Activated naive CD8-positive, alpha-beta T cell treated with anti-CD3 and anti-CD28 coated beads, Interleukin-2, amount 50 U/mL, for 24 hours (primary cell): ENCODE data around the gene PITX2.

Experiments
- ATAC-seq: fragments of 150-1000 bp; cut with Tn5 transposase; one replicate; pipeline ENCODE4 v1.10.0; 2021
- DNase-seq: peaks from one replicate; pipeline ENCODE4 v3.0.0; 2021
- H3K27ac Mint-ChIP-seq: one replicate; pipeline ENCODE4 v1.8.0; 2021; ENCODE audit warnings: mild to moderate bottlenecking, mixed read lengths
- H3K27me3 Mint-ChIP-seq: one replicate; pipeline ENCODE4 v1.8.0; 2021; ENCODE audit warnings: mixed read lengths
- H3K36me3 Mint-ChIP-seq: one replicate; pipeline ENCODE4 v1.8.0; 2021; ENCODE audit warnings: low read depth, mixed read lengths
- H3K4me1 Mint-ChIP-seq: one replicate; pipeline ENCODE4 v1.8.0; 2021; ENCODE audit warnings: mixed read lengths
- H3K4me3 Mint-ChIP-seq: one replicate; pipeline ENCODE4 v1.8.0; 2021; ENCODE audit warnings: mild to moderate bottlenecking, moderate library complexity, mixed read lengths
- H3K9me3 Mint-ChIP-seq: one replicate; pipeline ENCODE4 v1.8.0; 2021; ENCODE audit warnings: mixed read lengths

PITX2 gene

DNA sequence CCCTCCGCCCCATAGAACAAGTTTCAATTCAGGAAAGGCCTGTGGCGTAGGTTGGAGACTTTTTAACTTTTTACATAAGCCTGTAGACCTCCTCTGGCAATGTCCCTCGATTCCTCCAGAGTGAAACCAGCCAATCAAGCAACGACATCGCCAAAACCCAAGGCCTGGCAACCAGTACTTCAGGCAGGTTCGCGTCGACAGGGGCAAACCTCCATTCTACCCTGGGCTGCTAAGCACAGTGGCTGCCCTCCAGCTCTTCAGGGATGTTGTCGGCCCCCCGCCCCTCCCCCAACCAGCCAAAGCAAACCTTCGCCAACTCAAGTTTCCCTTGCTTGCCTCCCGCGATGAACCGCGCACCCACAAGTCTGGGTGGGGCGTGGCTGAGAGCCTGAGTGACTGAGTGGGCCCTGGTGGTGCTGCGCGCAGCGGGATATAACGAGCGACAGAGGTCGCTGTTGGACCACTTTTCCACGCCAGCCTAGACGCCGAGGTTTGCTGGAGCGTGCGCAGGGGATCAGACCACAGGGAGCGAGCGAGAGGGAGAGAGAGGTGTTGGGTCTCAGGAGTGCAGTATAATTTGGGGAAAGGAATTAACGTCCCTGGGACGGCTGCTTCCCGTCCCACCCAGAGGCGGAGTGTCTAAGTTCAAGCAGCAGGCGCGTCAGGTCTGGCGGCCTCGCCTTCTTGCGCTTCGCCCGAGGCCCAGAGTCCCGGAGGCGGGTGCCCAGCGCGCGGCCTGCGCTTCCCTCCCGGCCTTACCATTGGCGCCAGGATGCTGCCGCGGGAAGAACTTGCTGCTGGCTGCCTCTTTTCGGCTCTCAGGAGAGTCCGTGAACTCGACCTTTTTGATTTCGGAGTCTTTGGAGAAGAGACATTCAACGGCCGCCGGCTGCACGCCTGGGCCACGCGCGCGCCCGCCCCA, 9.0 kb upstream of the PITX2 start:
- Mint-ChIP-seq H3K4me3 (peak overlapping the region; percentile 52), H3K27ac (peak overlapping the region; percentile 61), H3K36me3 (peaks cover 5% of the 10 kb centered on the region), H3K27me3 (peaks cover 84% of the 10 kb centered on the region), H3K4me1 (peaks cover 18% of the 10 kb centered on the region), H3K9me3 (peaks cover 26% of the 10 kb centered on the region)
- ATAC-seq (peak; percentile 85), DNase-seq (peak; percentile 42)

DNA sequence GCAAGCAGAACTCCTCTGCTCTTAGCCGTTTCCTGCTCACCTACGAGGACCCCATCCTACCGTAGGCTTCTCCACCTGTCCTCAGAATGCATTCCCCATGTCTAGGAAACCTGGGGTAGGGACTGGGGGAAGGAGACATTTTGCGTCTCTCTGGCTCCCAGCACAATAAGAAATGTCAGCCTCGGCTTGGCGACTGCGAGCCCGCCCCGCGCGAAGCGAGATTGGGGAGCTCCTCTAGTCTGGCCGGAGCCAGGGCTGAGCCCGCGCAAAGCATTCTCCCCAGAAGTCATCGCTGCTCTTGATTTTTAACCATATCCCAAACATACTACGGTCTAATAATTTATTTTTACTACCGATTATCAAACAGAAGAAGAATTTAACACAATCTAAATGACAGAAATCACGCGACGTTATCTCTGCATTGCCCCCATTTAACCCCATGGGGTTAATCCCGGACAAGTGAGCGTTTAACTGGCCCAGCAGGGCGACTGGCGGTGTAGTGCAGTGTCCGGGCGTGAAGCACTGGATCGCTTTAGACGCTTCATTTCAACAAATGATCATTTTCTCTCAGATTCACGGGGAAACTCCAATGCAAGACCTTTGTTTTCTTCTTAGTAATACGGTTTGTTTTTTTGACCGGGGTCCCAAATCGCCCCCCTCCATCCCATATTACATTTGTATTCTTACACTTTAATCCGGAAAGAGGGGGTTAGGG, 8.0 kb upstream of the PITX2 start:
- Mint-ChIP-seq H3K27me3 (peaks cover 86% of the 10 kb centered on the region), H3K36me3 (peaks cover 5% of the 10 kb centered on the region), H3K27ac (no peak overlapping the region), H3K4me3 (peak overlapping the region; percentile 22), H3K9me3 (peaks cover 26% of the 10 kb centered on the region), H3K4me1 (peaks cover 18% of the 10 kb centered on the region)
- DNase-seq (no peak), ATAC-seq (no peak)

DNA sequence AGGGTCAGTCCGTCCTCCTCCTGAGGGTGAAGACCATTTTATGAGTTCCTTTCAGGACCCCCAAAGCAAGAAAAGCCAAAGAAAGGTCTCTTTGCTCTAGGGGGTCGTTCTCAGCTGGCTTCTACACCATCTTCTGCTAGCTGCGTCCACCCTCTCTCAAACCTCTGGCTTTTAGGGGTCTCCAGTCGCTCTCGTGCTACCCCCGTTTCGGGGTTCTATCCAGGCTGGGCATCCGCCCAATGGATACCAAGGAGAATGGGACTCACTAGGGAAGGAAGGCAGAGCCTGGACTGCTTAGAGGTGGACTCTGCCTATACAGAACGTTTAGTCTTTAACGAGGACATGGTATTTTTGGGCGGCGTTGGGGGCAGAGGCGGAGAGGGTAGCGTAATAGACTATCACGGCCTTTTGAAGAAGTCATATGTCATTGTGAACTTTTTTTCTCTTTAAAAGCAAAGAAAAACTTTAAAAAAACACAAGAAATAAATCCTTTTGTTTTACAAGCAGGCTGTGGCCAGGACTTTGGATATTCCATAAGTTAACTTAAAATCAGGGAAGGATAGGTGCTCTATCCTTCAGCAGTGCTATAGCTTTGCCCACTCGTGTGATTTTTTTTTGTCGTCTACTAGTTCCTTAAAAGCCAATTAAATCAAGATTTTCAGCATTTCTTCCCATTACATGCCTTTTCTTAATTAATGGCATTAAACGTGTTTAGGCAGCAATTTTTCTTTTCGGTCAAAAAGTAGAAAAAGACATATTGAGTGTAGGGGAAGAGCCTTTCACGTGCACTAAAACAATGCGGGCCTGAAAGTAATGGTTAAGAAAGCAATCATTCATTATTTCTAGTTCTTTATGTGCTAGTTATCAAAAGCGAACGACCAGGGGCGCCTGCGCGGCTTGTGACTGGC, 7.2 kb upstream of the PITX2 start:
- Mint-ChIP-seq H3K4me3 (no peak overlapping the region), H3K36me3 (peaks cover 5% of the 10 kb centered on the region), H3K27ac (no peak overlapping the region), H3K4me1 (peaks cover 18% of the 10 kb centered on the region), H3K9me3 (peaks cover 26% of the 10 kb centered on the region), H3K27me3 (peaks cover 87% of the 10 kb centered on the region)
- DNase-seq (no peak), ATAC-seq (no peak)

DNA sequence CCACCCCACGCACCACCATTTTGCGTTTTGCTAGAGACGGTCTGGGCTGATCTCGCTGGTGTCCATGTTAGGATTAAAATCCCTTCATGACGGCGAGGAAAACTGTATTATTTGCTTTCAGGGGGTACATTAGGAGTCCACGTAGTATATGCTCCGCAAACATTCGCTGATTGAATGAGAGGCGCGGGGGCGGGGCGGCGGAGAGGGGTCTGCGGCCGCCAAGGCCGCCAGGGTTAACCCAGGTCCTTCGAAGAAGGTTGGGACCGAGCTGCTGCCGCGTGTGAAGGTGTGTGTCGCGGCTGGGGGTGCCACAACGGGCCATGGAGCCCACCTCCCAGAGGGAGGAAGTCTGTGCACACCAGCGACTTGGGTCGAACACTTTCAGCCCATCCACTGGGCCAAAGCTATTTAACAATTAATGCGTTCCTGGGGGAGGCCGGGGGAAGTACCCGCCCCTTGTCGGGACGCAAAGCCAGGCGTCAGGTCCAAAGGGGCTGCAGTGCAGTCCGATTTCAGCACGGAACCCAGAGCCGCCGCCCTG, 6.4 kb upstream of the PITX2 start:
- Mint-ChIP-seq H3K4me3 (no peak overlapping the region), H3K27ac (no peak overlapping the region), H3K9me3 (peaks cover 22% of the 10 kb centered on the region), H3K4me1 (peaks cover 18% of the 10 kb centered on the region), H3K36me3 (peaks cover 5% of the 10 kb centered on the region), H3K27me3 (peaks cover 88% of the 10 kb centered on the region)
- ATAC-seq = no peak
- no peak for DNase-seq

DNA sequence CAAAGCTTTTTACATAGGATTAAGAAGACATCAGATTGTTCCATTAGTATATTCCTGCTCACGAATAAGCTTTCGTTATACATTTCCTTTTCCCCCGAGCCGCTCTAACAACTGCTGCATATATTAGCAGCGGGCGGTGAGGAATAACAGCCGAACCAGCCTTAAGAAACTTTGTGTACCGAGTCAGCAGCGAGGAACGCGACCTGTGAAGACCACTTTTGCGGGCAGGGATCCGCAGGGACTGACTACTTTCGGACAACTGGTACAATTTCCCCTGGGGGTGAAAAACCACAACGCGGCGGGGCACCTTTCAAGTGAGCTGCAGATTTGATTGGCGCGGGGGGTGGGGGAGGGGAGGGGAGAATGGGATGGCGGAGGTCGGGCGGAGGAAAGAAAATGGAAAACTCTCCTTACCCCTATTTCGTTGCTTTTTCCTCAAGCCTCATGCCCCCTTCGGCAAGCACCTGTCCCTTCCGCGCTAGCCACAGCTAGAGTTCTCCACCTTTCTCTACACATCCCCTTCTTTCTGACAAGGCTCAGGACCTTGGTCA, 5.9 kb upstream of the PITX2 start:
- no peak overlapping the region for H3K4me3 Mint-ChIP-seq
- DNase-seq (no peak), ATAC-seq (no peak)
- peaks cover 23% of the 10 kb centered on the region for H3K9me3 Mint-ChIP-seq
- peaks cover 87% of the 10 kb centered on the region for H3K27me3 Mint-ChIP-seq
- H3K36me3 Mint-ChIP-seq = peaks cover 5% of the 10 kb centered on the region
- no peak overlapping the region for H3K27ac Mint-ChIP-seq
- H3K4me1 Mint-ChIP-seq = peaks cover 18% of the 10 kb centered on the region

DNA sequence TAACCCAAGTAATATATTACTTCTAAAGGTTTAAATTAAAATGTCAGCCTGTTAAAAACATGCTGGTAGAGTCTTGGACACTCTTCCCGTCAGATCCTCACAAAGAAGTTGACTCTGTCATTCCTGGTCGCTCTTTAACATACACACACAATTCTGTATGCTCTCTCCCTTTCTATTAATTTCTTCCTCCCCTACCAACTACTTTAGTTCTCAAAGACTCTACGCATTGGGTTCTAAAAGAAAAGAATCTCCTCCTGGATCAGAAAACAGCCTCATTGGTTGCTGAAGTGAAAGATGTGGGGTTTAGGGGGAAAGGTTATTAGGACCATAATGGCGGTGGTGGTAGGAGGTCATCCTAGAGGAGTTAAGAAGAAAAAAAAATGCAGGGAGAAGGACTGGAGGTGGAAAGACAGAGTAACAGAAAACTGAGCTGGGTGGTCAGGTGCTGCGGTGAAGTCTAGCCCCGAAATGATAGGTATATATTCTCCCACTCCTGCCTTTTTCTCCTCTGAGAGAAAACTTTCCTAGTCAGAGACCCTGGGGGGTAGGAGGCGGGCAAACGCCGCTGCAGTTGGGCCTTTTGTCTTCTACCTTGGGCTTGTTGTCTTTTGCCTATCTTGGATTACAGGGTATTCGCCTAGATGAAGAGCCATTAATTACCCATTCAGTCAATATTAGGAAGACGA, 5.2 kb upstream of the PITX2 start:
- H3K4me3 Mint-ChIP-seq = no peak overlapping the region
- H3K27ac Mint-ChIP-seq = no peak overlapping the region
- H3K9me3 Mint-ChIP-seq = peaks cover 24% of the 10 kb centered on the region
- peaks cover 19% of the 10 kb centered on the region for H3K4me1 Mint-ChIP-seq
- peaks cover 9% of the 10 kb centered on the region for H3K36me3 Mint-ChIP-seq
- DNase-seq = no peak
- peaks cover 87% of the 10 kb centered on the region for H3K27me3 Mint-ChIP-seq
- no peak for ATAC-seq

DNA sequence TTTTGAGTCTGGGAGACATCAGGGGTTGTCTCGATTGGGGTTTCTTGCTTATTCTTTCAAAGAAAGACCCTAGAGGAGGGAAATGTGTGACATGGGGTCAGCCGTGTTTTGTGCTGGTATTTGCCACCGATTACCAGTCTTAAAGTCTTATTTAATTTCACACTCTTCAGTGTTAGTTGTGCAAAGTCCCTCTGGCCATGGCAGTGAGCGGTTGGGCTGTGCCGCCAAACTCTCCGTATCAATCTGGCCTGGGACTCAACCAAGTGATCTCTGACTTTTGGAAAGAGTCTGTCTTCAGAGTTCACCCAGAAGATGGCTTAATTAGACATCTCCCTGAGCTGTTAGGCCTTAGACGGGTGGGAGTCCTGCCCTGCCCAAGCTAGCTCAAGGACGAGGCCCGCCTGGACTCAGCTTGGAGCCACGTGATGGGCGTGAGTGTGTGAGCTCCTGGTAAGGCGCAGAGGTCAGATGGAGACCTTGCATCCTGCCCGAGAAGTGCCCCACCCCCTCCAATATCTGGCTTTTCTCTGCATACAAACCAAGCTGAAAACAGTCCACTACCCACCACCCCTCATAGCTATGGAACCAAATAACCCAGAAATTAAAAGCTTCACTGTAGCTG, 3.8 kb upstream of the PITX2 start:
- Mint-ChIP-seq H3K36me3 (peaks cover 7% of the 10 kb centered on the region), H3K27ac (no peak overlapping the region), H3K4me1 (peaks cover 18% of the 10 kb centered on the region), H3K4me3 (no peak overlapping the region), H3K27me3 (peaks cover 82% of the 10 kb centered on the region), H3K9me3 (peaks cover 24% of the 10 kb centered on the region)
- no peak for ATAC-seq
- DNase-seq = no peak

DNA sequence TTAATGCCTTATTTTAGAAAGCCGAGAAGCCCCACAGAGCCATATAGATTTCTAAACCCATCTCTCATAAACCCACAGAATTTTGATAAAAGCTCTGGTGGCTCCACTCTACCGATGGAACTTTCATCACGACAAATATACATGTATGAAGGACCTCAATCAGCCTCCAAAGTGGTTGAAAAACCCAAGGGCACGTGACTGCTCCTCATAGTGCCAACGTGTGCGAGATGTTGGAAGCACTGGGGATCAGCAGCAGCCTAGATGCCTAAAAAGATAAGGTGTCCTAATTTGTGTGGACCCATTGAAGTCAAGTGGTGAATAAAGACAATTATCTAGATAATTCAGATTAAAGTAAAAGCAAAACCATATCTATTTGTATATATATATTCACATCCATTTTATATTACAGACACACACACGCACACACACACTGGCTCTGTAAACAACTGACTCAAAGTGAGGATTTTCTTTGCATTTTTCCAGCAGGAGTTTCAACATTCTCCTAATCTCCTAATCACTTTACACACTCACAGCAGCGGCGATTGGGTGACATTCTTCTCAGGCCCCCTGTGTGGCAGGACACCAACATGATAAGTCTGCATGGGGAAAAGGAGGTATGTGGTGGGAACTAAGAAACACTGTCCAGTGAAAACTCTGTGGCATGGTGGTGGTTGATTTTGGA, 2.8 kb upstream of the PITX2 start:
- peaks cover 83% of the 10 kb centered on the region for H3K27me3 Mint-ChIP-seq
- peaks cover 21% of the 10 kb centered on the region for H3K9me3 Mint-ChIP-seq
- no peak for DNase-seq
- no peak overlapping the region for H3K27ac Mint-ChIP-seq
- ATAC-seq = no peak
- peaks cover 15% of the 10 kb centered on the region for H3K4me1 Mint-ChIP-seq
- H3K4me3 Mint-ChIP-seq = no peak overlapping the region
- peaks cover 7% of the 10 kb centered on the region for H3K36me3 Mint-ChIP-seq

DNA sequence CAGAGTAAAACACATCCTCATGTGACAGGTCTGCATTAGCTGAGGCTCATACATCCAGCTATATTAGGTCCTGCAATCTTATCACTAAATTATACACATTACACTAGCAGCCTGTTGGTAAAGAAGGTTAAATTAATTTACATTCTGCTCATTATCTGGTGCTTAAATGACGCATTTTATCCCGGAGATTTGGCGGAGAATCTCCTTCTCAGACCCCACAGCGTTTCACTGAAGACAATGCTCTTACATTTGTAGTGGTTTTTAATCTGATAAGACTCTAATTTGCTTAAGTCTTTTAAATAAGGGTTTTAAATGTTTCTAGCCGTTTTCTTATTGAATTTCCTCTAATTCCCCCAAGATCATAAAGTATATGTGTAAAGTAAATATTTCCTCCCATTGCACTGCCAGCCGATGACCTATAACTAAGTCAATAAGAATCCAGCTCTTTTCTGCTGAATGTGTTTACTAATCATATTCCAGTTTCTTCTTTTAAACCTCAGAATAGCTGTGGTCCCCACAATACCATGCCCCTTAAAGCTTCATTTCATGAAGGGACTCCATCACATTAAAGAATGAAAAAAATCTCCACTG, 2.1 kb upstream of the PITX2 start:
- ATAC-seq (no peak), DNase-seq (no peak)
- H3K36me3 Mint-ChIP-seq = peaks cover 7% of the 10 kb centered on the region
- peaks cover 18% of the 10 kb centered on the region for H3K4me1 Mint-ChIP-seq
- no peak overlapping the region for H3K4me3 Mint-ChIP-seq
- peaks cover 20% of the 10 kb centered on the region for H3K9me3 Mint-ChIP-seq
- no peak overlapping the region for H3K27ac Mint-ChIP-seq
- H3K27me3 Mint-ChIP-seq = peaks cover 83% of the 10 kb centered on the region

DNA sequence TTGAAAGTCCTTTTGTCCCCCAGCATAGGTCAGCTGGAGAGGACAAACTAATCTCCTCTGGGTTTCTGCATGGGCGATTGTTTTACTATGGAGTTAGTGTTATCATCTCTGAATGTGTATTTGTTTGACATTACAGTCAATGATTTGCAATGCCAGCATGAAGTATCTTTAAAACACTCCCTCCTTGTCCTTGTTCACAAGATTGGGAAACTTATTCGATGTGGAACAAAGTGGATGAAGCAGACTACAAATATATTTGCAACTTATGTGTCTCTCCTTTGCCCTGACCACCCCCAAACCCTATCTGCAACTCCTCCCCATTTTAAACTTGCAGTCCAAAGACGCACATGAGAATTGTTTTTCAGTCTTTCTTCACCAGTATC, 1.5 kb upstream of the PITX2 start:
- Mint-ChIP-seq H3K36me3 (peaks cover 7% of the 10 kb centered on the region), H3K4me1 (peaks cover 21% of the 10 kb centered on the region), H3K4me3 (no peak overlapping the region), H3K9me3 (peaks cover 20% of the 10 kb centered on the region), H3K27ac (no peak overlapping the region), H3K27me3 (peaks cover 86% of the 10 kb centered on the region)
- DNase-seq (no peak), ATAC-seq (no peak)

DNA sequence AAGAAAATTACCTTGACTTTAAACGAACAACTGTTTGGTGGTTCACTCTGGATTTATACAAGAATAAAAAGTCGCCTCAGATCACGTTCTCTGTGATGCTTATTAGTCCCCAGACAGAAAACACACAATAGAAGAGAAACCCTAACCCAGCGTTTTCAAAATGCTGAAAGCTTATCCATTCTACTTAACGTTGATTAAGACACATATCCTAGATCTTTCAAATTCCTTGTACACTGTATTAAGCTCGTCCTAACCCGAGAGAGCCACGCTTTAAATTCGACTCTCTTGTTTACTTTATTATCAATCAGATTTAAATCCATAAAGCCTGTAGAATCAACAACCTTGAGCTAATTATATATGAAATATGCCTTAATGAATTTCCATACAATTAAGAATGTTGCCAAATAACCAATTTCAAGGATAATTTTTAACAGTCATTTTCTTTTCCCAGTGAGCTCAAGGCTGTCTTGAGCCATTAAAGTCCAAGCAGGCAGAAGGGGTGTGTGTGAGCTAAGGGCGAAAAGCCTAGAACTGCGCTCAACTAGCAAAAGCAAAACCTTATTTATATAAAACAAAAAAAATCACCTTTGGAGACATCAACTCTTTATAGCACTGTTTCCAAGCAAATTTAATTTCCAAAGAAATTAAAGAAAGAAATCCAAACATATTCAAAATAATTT, 981 bp upstream of the PITX2 start:
- H3K9me3 Mint-ChIP-seq = peaks cover 17% of the 10 kb centered on the region
- no peak for DNase-seq
- H3K4me3 Mint-ChIP-seq = peak overlapping the region; percentile 60
- H3K4me1 Mint-ChIP-seq = peaks cover 22% of the 10 kb centered on the region
- no peak overlapping the region for H3K27ac Mint-ChIP-seq
- ATAC-seq = no peak
- peaks cover 6% of the 10 kb centered on the region for H3K36me3 Mint-ChIP-seq
- H3K27me3 Mint-ChIP-seq = peaks cover 88% of the 10 kb centered on the region
